OCI-LY7 (cell line): ENCODE data around the gene IKZF1.

Source experiments
- CTCF ChIP-seq: fragments of 200-600 bp; sonication (generic); conservative IDR thresholded peaks from 2 replicates; pipeline ENCODE4 v1.5.1; 2014; ENCODE audit warnings: mild to moderate bottlenecking, antibody characterized with exemption, low read length, moderate library complexity, mixed read lengths
- EZH2phosphoT487 ChIP-seq: fragments of 200-600 bp; sonication (generic); IDR thresholded peaks from 2 replicates; pipeline ENCODE4 v1.6.1; 2018; ENCODE audit warnings: low read depth, borderline replicate concordance, mild to moderate bottlenecking, mixed run types, antibody characterized with exemption, low read length, moderate library complexity, mixed read lengths

DNA sequence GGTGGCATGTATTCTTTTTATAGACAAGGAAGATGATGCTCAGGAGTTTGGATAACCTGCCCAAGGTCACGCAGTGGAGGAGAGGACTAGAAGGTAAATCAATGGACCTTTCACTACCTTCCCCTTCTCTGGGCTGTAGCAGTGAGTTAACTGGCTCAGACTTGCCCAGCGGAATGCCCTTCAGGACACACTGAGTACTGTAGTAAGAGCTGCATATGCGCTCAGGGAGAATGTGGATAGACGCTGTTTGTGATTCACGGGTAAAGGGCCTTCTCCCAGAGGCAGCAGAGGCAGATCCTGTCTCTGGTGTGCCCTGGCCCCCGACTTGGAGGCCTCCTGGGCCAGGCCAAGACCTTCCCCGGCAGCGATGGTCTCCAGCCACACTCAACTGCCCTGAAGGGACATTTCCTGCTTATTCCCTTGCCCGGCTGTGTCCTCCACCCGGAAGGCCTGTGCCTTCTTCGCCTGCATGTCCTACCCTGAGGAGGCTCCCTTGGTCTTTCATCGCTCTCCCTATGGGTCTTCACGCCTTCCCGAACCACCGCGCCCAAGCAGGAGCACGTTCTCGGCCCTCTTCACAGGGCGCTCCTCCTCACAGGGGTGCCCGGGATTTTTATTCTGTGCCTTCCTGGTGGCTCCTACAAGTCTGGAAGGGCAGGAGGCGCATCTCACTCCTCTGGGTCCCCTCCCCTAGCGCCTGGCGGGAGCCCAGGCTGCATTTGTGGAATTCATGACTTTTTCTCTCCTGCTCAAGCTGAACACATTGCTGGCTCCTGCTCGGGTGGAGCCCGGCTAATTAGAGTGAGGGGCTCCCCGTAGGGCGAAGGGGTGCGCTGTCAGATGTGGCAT is 1.8 kb upstream of the IKZF1 start:
- TF ChIP-seq CTCF: no peak
- TF ChIP-seq EZH2phosphoT487: no peak
